Measurements from ENCODE around the gene ATP4B.
"Not testable (repeated sequence)": the region's sequence is repeated elsewhere in the genome, so short reads cannot be mapped to it uniquely, and the experiment has no call there.

The ATP4B gene

DNA sequence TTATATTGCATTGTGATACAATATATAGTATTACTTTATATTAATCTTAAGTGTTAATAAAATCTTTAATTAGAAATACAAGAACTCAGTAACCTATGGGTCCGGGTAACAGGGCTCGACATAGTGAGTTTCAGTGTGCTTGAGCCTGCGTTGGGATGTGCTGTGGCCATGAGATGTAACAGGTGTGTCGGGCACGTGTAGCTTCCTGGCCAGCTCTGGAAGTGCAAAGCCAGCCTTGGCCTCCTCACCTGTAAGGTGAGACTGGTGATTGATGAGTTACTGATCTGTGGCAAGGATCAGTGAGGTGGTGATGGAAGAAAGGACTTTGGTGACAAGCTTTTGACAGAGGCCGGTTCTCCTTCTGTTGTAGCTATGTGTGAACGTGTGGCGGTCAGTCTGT, 19.2 kb downstream of the ATP4B start:
- no peak for DNase-seq

DNA sequence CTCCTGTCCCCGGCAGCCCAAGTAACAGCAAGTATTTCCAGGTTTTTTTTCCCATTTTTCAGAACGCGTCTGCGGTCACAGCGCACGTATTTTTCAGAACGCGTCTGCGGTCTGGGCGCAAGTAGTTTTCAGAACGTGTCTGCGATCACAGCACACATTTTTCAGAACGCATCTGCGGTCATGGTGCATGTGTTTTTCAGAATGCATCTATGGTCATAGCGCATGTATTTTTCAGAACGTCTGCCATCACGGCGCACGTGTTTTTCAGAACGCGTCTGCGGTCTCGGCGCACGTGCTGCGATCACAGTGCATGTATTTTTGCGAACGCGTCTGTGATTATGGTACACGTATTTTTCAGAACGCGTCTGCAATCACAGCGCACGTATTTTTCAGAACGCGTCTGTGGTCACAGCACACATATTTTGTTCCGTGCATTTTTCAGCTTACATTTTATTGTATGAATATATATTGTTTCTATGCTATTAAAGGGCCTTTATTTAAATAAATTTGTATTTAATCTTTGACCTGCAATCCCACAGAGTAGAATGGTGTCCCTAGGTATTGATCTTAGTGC, 19.7 kb downstream of the ATP4B start:
- DNase-seq: no peak

DNA sequence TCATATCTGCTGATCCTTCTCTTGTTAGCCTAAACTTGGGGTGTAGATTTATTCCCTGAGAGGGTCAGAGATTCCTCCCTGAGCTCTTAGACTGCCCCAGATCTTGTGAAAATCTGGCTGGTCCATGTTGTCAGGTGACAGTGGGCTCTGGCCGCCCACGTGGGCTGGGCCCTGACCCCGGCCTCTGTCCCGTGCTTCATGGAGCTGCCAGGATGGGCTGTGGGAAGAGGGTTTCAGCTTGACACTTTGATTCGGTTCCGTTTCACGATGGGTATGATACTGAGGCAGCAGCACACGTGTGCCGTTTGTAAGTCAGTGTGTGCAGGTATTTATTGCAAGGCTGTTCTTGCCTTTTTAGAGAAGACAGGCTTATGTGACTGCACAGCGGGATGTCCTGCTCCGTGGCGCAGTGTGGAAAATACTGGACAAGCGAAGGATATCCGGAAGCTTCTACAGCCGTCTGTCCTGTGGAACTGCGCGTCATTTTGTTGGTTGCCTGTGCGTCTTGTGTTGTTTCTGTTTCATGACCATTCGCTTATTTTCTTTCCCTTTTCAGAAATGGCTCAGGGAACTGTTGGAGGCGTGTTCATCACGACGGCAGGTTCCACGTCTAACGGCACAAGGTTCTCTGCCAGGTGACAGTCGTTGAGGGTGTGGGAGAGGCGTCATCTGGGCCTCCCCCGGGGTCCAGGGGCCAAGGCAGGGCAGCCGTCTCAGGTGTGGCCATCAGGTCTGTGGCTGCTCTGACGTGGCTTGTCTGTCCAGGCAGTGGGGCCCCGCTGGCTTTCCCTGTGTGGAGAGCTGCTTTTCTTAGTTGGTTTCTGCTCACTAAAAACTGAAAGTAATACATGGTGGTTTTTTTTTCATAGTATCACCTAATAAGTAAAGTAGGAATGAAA, 20.5 kb downstream of the ATP4B start:
- DNase-seq: no peak

- DNase-seq: no peak
Observed at GRCh38 chr13:113636266-113636963, 21.6 kb downstream of the ATP4B start.

DNA sequence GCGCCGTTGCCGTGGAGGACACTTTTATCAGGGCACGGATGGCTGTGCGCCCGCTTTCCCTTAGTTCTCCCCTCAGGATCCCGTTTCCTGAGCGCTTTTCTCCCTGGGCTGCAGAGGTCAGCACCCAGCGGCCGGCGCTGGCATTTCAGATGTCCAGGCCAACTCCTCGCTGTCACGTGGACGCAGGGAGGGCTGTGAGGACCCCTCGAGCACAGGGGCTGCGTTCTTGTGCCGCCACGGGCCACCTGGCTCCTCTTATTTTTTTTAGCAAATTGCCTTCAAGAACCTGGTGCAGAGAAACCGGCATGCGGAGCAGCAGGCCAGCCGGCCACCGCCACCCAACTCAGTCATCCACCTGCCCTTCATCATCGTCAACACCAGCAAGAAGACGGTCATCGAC, 22.3 kb downstream of the ATP4B start:
- DNase-seq: no peak

DNA sequence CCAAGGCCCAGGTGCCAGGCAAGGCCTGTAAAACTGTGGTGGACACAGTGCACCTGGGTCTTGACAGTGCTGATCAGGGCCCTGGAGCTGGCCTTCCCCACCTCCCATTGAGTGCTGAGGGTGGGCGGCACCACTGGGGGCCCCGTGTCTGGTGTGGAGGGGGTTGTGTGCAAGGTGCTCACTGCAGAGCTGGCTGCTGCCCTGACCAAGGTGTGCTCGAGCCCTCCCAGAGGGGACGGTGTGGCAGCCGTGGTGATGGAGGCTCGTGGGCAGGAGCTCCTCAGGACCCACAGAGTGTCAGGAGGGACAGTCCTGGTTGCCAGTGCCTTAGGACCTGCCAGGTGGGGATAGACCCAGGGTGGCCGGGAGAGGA, 23.0 kb downstream of the ATP4B start:
- DNase-seq: no peak

DNA sequence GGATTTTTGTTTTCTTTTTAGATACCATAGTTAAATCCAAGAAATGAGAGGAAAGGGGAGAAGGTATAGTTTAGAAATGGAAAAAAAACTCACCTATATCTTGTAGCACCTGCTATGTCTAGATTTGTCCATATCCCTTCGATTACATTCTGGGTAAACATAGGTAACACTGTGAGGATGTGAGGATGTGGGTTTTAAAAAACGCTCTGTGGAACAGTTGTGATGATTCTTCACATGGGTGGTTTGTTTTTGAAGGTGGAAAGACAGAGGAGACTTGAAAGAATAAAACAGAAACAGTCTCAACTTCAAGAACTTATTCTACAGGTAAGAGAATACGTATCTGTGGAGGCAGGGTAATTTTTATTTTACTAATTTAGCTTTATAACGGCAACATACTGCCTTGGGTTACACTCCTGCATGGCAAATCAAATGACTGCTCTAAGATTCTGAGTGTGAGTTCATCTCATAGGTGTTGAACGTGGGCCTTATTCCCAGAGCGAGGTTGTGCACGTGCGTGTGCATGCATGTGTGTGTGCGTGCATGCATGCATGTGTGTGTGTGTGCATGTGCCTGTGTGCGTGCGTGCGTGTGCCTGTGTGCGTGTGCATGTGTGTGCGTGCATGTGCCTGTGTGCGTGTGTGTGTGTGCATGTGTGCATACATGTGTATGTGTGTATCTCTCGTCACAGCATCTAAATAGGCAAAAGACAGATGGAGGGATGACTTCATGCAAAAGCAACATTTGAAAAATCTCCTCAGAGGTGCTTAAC, 23.5 kb downstream of the ATP4B start:
- DNase-seq: no peak

DNA sequence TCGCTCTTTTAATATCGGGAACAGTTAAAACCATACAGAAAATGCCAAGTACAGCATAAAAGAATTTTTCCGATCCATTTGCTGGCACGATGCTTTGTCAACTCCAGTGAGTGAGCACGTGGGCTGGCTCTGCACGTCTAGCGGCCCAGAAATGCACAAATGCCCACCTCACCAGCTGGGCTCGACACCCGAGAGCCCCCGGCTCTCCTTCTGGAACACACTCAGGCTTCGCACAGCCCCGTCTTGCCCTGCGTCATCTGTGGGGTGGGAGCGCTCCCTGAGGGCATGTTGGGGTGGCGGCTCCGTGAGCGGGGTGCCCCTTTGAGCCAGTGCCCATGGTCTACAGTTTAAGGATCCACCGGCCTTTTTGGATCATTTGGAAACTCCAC, 24.5 kb downstream of the ATP4B start:
- DNase-seq: no peak

- no peak for DNase-seq
Observed at GRCh38 chr13:113632706-113633484, 25.1 kb downstream of the ATP4B start.

- no peak for DNase-seq
Observed at GRCh38 chr13:113631341-113632095, 26.5 kb downstream of the ATP4B start.

- no peak for DNase-seq
Observed at GRCh38 chr13:113630804-113631203, 27.2 kb downstream of the ATP4B start.

DNA sequence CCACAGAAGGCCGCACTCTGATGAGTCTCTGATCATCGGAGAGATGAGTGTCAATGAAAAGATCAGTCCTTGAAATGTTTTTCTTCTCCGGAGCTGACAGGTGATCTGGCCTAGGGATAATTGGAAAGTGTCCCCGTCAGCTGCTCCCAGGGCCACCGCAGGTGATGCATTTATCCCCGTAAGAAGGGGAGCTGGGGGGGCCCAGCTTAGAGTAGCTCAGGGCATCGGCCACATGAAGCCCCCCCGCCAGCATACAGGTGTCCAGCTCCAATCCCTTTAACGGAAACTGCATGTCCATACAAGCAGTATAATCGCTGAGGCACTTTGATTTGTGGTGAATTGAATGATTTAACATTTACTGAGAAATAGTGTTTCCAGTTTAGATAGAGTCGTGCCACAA, 27.7 kb downstream of the ATP4B start:
- no peak for DNase-seq

GRCh38 chr13:113629866-113630265, 28.1 kb downstream of the ATP4B start:
- no peak for DNase-seq

DNA sequence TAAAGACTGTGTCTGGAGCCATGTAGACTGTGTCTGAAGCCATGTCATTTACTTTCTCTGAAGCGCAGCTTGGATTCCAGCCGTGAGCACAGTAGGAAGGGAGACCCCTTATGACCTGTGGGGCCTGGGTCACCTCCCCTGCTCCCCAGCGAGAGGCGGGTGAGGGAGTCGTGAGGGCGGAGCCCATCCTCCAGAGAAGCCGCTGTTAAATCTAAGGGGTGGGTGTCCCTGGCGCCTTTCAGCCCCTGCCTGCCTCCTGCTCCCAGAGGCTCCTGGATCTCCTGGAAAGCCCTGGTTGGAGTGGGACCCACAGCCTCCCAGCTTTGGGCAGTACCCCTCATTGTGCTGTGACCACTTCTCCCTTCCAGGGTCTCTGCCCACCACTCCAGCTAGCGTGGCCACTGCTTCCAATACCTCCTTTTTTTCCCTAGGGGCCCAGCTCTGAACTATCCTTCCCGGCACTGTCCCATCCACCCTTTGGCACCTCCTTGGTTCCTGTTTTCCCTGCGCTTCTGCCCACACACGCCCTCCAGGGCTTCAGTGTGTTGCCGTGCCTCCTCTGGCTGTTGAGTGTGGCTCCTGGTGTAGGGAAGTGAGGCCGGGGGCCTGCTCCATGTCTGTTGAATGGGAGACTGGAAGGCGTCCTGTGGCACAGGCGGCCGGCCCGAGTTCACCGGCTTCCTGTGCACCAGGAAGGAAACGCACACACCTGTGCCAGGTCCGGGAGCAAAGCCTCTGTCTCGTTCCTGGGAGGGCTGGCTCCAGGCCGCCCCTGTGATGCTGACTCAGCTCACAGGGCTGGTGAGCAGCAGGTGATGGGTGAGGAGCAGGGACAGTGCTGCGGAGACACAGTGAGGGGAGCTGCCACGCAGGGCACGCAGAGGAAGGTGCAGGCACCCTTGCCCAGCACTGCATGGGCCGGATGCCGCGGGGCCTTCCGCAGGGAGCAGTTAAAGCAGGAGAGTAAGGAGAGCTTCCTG, 29.4 kb downstream of the ATP4B start:
- DNase-seq: no peak

DNA sequence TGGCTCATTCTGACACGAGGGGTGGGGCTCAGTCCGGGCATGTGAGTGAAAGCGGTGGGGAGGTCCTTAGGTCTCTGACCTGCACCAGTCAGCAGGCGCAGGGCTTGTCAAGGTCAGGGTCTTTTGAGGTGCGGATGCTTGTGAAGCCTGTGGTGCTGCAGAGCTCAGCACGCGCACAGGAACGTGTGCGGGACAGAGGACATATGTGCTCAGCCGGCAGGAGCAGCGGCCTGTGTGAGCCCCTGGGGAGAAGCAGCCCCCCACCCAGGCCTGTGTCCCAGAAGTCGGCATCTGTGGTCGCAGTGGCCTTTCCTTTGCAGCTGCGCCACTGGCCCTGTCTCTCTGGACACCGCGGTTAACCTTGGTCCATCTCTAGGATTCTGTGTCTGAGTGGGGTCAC, 30.9 kb downstream of the ATP4B start:
- no peak for DNase-seq

DNA sequence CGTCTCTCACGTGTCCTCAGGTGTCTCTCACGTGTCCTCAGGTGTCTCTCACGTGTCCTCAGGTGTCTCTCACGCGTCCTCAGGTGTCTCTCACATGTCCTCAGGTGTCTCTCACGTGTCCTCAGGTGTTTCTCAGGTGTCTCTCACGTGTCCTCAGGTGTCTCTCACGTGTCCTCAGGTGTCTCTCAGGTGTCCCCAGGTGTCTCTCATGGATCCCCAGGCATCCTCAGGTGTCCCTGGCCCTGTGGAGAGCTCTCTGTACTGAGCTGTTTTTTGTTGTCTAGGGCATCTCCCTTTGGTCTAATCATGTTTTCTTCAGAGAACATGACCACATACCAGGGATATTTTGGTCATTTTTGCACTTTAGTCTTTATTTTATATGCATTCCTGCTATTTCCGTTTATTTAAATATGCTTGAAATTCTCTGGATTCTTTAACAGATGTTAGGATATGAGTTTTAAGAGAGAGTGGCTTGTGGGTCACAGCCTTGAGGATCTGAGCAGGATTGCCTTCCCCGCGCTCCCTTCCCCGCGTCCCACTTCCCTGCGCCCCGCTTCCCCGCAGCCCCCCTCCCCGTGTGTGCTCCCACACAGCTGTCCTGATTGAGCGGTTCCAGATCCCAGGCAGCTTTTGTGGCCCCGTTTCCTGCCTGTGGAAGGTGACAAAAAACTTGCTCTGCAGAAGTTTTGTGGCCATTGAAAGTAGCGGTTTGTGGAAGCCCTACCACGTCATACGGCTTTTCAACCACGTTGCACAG, 31.9 kb downstream of the ATP4B start:
- no peak for DNase-seq

GRCh38 chr13:113624640-113625304, 33.2 kb downstream of the ATP4B start:
- DNase-seq: not testable (repeated sequence)

GRCh38 chr13:113624235-113624587, 33.8 kb downstream of the ATP4B start:
- no peak for DNase-seq
